GM19395 (cell line): Measurements from ENCODE around the gene HCK.

Experiments used
- ATAC-seq: cut with Tn5 transposase; IDR thresholded peaks from one replicate; pipeline ENCODE4 v1.9.1; 2021; ENCODE audit warnings: mild to moderate bottlenecking, moderate library complexity; ENCODE audit not compliant: unreplicated experiment

The HCK gene

GRCh38 chr20:32052090-32052777 is at the start of gene HCK:
Gene HCK (plus strand): TSS chr20:32052242.
- no peak for ATAC-seq

- no peak for ATAC-seq
Measured at GRCh38 chr20:32003325-32003724, 48.7 kb upstream of the HCK start.

GRCh38 chr20:32004963-32005362 is 47.1 kb upstream of the HCK start:
- ATAC-seq = no peak

GRCh38 chr20:32006053-32006452 is 46.0 kb upstream of the HCK start:
- ATAC-seq = no peak

GRCh38 chr20:32006841-32007786 is 44.9 kb upstream of the HCK start:
- no peak for ATAC-seq

- no peak for ATAC-seq
Measured at GRCh38 chr20:32007787-32008616, 44.0 kb upstream of the HCK start.

- ATAC-seq = no peak
Measured at GRCh38 chr20:32009564-32009963, 42.5 kb upstream of the HCK start.

GRCh38 chr20:32010101-32010500 is 41.9 kb upstream of the HCK start, which contains the start of gene CCM2L:
Gene CCM2L (plus strand): TSS chr20:32010438. CDS start chr20:32010455, 17 bp downstream.
- ATAC-seq = no peak

GRCh38 chr20:32010666-32011065 is 41.4 kb upstream of the HCK start:
- no peak for ATAC-seq

- no peak for ATAC-seq
Measured at GRCh38 chr20:32012159-32012688, 39.8 kb upstream of the HCK start.

GRCh38 chr20:32013326-32013725 is 38.7 kb upstream of the HCK start:
- ATAC-seq = no peak

- ATAC-seq = no peak
Measured at GRCh38 chr20:32017711-32018251, 34.3 kb upstream of the HCK start.

- ATAC-seq = no peak
Measured at GRCh38 chr20:32018269-32019155, 33.5 kb upstream of the HCK start.

- no peak for ATAC-seq
Measured at GRCh38 chr20:32019156-32019510, 32.9 kb upstream of the HCK start.

GRCh38 chr20:32019563-32020463 is 32.2 kb upstream of the HCK start:
- no peak for ATAC-seq

- no peak for ATAC-seq
Measured at GRCh38 chr20:32021091-32021490, 31.0 kb upstream of the HCK start.

GRCh38 chr20:32024683-32025295 is 27.3 kb upstream of the HCK start:
- ATAC-seq = no peak

- ATAC-seq = no peak
Measured at GRCh38 chr20:32027643-32028042, 24.4 kb upstream of the HCK start.
